NT2/D1 (cell line): ENCODE results near the gene ADARB2.

Source experiments
- SUZ12 ChIP-seq: IDR thresholded peaks from 2 replicates; pipeline ENCODE4 v1.6.1; 2011; ENCODE audit not compliant: insufficient read length, insufficient read depth; ENCODE audit errors: extremely low read depth
- ZNF274 ChIP-seq: IDR thresholded peaks from 2 replicates; pipeline ENCODE4 v1.6.1; 2011; ENCODE audit warnings: mild to moderate bottlenecking, low read depth, low read length

DNA sequence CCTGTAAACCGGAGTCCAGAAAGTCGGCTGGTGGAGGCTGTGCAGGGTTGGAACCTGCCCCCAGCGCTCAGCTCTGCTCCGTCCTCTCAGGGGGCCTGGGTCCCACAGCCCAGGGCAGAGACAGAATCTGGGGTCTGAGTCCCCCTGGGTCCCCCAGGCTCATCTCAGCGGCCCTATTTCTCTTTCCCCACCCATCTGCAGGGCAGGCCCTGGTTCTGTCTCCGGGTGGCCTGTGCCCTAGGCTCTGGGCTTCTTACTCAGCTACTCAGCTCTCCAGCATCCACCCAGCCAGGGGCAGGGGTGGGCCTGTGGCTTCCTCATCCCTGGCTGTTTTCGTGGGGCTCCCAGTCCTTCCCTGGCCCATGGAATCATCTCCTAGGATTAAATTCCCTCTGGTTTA is 183.4 kb downstream of the ADARB2 start:
- no peak for TF ChIP-seq SUZ12
- no peak for TF ChIP-seq ZNF274
